Aorta (tissue), 5 donors: ENCODE measurements around the gene ARSK. TPM values are rescaled to one million over a fixed set of nuclear protein-coding genes. Genes with fewer than 3 reads are reported as not detected.

Source experiments
- ATAC-seq: fragments of 200-7000 bp; cut with Tn5 transposase; one replicate; pipeline ENCODE4 v1.9.1; 2022; ENCODE audit warnings: moderate library complexity; ENCODE audit not compliant: low FRiP score
- DNase-seq, 2 donors: peaks; one replicate each; pipeline ENCODE4 v3.0.0-alpha.2; 2020
- H3K27ac ChIP-seq, 2 donors: one replicate each; pipeline ENCODE4 v1.5.1; 2013; ENCODE audit warnings: low read length in 2 of 2, mild to moderate bottlenecking in 2 of 2, moderate library complexity in 2 of 2, control low read depth in 1 of 2, inconsistent platforms in 1 of 2, low read depth in 1 of 2
- H3K27me3 ChIP-seq, 2 donors: one replicate each; pipeline ENCODE4 v1.6.1; 2013; ENCODE audit warnings: control low read depth in 1 of 2, low read length in 1 of 2, mild to moderate bottlenecking in 1 of 2, moderate library complexity in 1 of 2; ENCODE audit not compliant: insufficient read depth in 2 of 2, control insufficient read depth in 1 of 2
- H3K36me3 ChIP-seq, 2 donors: one replicate each; pipeline ENCODE4 v1.6.1; 2013; ENCODE audit warnings: control low read depth in 1 of 2, low read length in 1 of 2, mild to moderate bottlenecking in 1 of 2; ENCODE audit not compliant: insufficient read depth in 2 of 2, control insufficient read depth in 1 of 2
- H3K4me1 ChIP-seq, 2 donors: one replicate each; pipeline ENCODE4 v1.6.1; 2013; ENCODE audit warnings: low read length in 2 of 2, control low read depth in 1 of 2, mild to moderate bottlenecking in 1 of 2, moderate library complexity in 1 of 2; ENCODE audit not compliant: insufficient read depth in 2 of 2, control insufficient read depth in 1 of 2
- H3K4me3 ChIP-seq, 2 donors: one replicate each; pipeline ENCODE4 v1.5.1; 2013; ENCODE audit warnings: low read length in 2 of 2, control low read depth in 1 of 2, mild to moderate bottlenecking in 1 of 2
- H3K9me3 ChIP-seq: one replicate; pipeline ENCODE4 v1.6.1; 2013; ENCODE audit warnings: mild to moderate bottlenecking, low read length; ENCODE audit not compliant: control insufficient read depth
- WGBS, 2 donors: extraction: QIAGEN DNeasy Blood & Tissue Kit; methylation state at CpG; one replicate each; pipeline ENCODE4 v1.1.7; 2013; 5-methylcytosine and 5-hydroxymethylcytosine counted together
- intact Hi-C, 2 donors: fragments of 100-400 bp; cut with DNase I; formaldehyde crosslinking; loops; one replicate each; pipeline versions ENCODE4 v1.14.2 to v1.15.0; 2022
- polyA plus RNA-seq, 2 donors: library from polyadenylated mRNA; stranded (reverse); fragments of 200-250 nt; gene quantifications; one replicate each; pipeline ENCODE4 v1.2.3, GENCODE V29; 2013
- total RNA-seq, 2 donors: library from RNA; stranded (reverse); fragmentation: NEBNext Ultra II Directional; extraction: Animal tissue kit (Norgen Biotek cat#: 25700); gene quantifications; one replicate each; pipeline ENCODE4 v1.2.1, GENCODE V29; 2021
- donor health status: healthy with polysubstance abuse.
- donor health status: Bipolar disorder and iron deficiency.
- donor health status: DM: no; HTN: no; CAD: no.
- donor health status: DM: no; HTN: no; CAD: no.
- donor health status: DM: yes; HTN: yes; CAD: no.

ARSK gene
- total and polyA plus RNA-seq, 4 donors: 2.5 to 5.6 (median 4.1) TPM

DNA sequence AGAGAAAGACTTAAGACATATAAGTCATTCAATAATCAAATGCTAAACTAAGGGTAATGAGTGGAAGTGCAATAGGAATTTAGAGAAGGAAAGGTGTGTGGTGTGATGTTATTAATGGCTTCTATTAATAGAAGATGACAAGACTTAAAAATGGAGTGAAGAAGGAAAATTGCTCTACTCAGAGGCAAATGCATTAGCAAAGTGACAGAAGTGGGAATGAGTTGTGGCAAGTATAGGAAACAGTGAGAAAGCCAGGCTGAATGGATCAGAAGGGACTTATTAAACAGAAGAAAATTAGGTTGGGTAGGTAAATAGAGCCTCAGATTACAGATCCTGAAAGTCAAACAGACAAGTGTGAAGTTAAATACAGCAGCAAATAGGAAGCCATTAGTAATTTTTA is 5.9 kb upstream of the ARSK start:
- intact Hi-C loops: no loop called here

DNA sequence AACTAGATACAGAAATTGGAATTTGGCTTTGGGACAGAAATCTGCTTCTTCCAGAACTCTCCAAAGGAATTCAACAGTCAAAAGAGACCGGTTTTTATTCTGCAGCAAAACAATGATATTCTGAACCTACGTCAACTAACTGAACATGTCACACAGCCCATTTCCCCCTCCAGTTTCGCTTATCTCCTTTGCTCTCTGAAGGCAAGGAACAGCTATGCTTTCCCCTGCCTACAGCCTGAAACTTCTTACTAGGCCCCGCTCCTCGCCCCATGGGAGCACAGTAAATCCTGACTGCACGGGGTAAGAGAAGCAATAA is 612 bp upstream of the ARSK start:
- ATAC-seq (no peak), DNase-seq (no peak)
- intact Hi-C loops: no loop called here
- Histone ChIP-seq H3K27ac (peak overlapping the region in 1 of 2 donors; percentile 7), H3K9me3 (no peaks in the 10 kb centered on the region), H3K36me3 (peaks cover 0 to 2% of the 10 kb centered on the region in 2 donors), H3K4me1 (no peaks in the 10 kb centered on the region), H3K4me3 (peak overlapping the region; percentile 93 to 97), H3K27me3 (no peaks in the 10 kb centered on the region)
- 0 to 1% methylated on average over 6 of the region's 6 CpGs for WGBS, 2 donors

More for the DNA sequence above, 5.9 kb upstream of the ARSK start:
- Histone ChIP-seq H3K4me1 (no peaks in the 10 kb centered on the region), H3K36me3 (peaks cover 2 to 3% of the 10 kb centered on the region in 2 donors), H3K27ac (no peak overlapping the region), H3K4me3 (no peak overlapping the region), H3K9me3 (no peaks in the 10 kb centered on the region), H3K27me3 (no peaks in the 10 kb centered on the region)
- no peak for ATAC-seq
- DNase-seq: no peak

DNA sequence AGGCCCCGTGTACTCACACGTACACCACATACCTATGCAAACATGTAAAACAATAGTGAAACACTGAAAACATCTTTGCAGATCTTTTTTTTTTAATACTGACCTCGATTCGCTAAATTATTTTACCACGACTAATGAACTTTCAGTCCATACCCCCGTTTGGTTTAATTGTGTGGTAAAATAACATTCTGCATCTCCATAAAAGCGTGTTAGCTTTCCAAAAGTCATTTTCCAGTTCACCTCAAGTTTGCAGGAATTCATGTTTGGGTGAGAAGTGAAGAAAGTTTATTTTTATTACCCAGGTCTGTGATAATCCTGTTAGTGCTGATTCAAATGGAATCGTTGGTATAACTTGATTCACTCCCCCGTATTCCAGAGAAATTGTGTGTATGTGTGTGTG is 652 bp downstream of the ARSK start:
- intact Hi-C loops: no loop called here
- peaks cover 0 to 2% of the 10 kb centered on the region in 2 donors for H3K36me3 ChIP-seq
- WGBS, 2 donors: 0% methylated on average over 9 of the region's 9 CpGs
- no peaks in the 10 kb centered on the region for H3K27me3 ChIP-seq
- no peak for DNase-seq
- H3K9me3 ChIP-seq: no peaks in the 10 kb centered on the region
- no peak for ATAC-seq
- peak overlapping the region; percentile 55 to 97 for H3K4me3 ChIP-seq
- peak overlapping the region in 1 of 2 donors; percentile 85 for H3K27ac ChIP-seq
- H3K4me1 ChIP-seq: no peaks in the 10 kb centered on the region

DNA sequence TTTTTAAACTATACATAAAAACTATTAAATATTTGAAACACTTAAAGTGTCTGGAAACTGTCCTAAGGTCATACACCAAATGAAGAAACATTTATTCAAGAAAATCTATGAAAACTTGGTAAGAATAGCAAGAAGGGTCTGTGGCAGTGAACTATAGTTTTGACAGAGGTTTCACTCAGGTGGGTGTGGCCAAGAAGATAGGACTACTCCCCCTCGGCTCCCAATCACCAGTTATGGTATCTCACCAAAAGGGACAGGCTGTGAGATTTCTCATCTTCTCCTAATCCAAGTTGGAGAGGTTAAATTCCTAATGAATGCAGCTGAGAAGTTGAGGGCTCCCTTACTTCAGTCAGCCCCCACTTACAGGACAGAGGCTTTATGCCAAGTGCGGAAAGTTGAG is 2.9 kb downstream of the ARSK start:
- intact Hi-C loops: no loop called here
- DNase-seq (no peak), ATAC-seq (no peak)
- Histone ChIP-seq H3K4me1 (no peaks in the 10 kb centered on the region), H3K27me3 (no peaks in the 10 kb centered on the region), H3K36me3 (no peaks in the 10 kb centered on the region), H3K4me3 (no peak overlapping the region), H3K27ac (no peak overlapping the region), H3K9me3 (no peaks in the 10 kb centered on the region)
- 50 to 86% methylated on average over 2 of the region's 2 CpGs for WGBS, 2 donors

DNA sequence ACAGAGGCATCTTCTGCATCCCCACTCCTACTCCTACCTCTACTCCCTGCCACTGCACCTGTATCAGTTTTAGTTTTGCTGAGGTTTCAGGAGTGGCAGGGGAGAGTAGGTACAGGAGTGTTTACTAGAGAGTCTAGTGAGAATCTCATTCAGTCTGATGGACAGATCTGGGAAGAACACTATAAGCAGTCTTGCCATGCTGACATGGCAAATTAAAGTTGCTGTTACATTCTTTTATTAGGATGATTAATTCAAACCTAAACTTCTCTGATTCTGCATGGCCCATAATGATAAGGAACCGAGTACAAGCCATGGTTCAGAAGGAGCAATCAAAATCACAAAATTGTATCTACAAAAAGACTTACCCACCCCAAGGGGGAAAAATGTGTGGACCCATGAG is 7.4 kb downstream of the ARSK start:
- WGBS, 2 donors: 66 to 87% methylated on average over 1 of the region's 1 CpG
- Histone ChIP-seq H3K4me1 (no peaks in the 10 kb centered on the region), H3K27me3 (no peaks in the 10 kb centered on the region), H3K27ac (no peak overlapping the region), H3K36me3 (no peaks in the 10 kb centered on the region), H3K9me3 (no peaks in the 10 kb centered on the region), H3K4me3 (no peak overlapping the region)
- intact Hi-C loops: no loop called here
- DNase-seq (no peak), ATAC-seq (no peak)

DNA sequence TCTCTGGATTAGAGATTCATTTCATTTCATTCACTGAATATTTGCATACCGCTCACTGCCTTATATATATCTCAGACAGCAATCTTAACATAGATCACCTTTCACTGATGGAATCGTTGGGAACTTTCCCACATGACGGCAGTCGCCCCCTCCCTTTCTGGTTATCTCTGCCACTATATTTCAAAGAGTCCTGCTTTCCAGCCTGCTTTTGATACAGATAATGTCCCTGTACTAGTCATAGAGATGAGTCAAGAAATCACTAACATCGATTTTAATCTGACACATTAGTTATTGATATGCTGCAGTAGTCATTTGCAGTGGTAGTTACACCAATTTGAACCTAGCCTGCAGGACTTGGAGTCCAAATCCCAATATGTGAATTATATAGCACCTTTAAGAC is 8.5 kb downstream of the ARSK start:
- intact Hi-C loops: no loop called here

DNA sequence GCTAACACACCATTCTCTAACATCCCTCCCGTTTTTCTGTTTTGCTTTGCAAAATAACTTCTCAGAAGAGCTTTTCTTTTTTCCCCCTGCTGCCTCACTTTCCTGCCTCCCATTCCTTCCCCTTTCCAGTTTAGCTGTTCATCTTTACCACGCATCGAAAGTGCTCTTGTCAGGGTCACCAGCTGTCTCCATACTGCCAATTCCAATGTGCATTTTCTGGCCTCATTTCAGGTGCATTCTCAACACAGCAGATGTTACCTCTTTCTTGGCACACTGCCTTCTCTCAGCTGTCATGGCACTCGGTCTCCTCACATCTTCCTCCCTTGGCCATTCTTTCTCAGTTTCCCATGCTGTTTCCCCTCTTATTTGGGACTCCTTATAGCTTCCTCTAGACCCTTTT is 9.5 kb downstream of the ARSK start:
- Histone ChIP-seq H3K9me3 (no peaks in the 10 kb centered on the region), H3K4me3 (no peak overlapping the region), H3K4me1 (no peaks in the 10 kb centered on the region), H3K27me3 (no peaks in the 10 kb centered on the region), H3K36me3 (no peaks in the 10 kb centered on the region), H3K27ac (no peak overlapping the region)
- DNase-seq (no peak), ATAC-seq (no peak)
- 79 to 82% methylated on average over 4 of the region's 4 CpGs for WGBS, 2 donors
- intact Hi-C loops: no loop called here

More for the DNA sequence above, 8.5 kb downstream of the ARSK start:
- no peak for ATAC-seq
- 91 to 97% methylated on average over 5 of the region's 5 CpGs for WGBS, 2 donors
- no peaks in the 10 kb centered on the region for H3K36me3 ChIP-seq
- DNase-seq: no peak
- no peak overlapping the region for H3K27ac ChIP-seq
- no peaks in the 10 kb centered on the region for H3K27me3 ChIP-seq
- no peaks in the 10 kb centered on the region for H3K9me3 ChIP-seq
- no peak overlapping the region for H3K4me3 ChIP-seq
- H3K4me1 ChIP-seq: no peaks in the 10 kb centered on the region

DNA sequence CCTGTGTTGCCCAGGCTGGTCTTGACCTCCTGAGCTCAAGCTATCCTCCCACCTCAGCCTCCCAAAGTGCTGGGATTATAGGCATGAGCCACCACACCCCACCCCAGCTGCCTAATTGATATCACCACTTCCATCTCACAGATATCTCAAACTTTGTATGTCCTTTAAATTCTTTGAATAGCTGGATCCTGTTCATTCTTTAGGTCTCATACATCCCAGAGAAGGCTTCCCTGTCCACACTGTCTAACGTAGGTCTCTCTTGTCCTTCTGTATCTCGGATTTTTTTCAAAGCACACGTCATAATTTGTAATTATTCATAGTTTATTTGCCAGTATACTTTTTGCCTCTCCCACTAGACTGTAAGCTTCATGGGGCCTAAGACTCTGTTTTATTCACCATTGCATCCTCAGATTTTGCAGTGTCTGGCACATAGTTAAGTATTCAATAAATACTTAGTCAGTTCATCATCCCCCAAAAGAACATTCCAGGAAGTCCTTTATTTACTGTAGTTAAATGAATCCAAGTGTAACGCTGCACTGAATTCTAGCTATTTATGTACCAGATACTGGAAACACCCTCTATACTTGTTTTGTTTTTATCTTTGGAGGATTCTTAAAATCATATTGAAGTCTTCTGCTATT is 10.5 kb downstream of the ARSK start:
- intact Hi-C loops: no loop called here
- Histone ChIP-seq H3K36me3 (no peaks in the 10 kb centered on the region), H3K9me3 (no peaks in the 10 kb centered on the region), H3K4me3 (no peak overlapping the region), H3K4me1 (no peaks in the 10 kb centered on the region), H3K27me3 (no peaks in the 10 kb centered on the region), H3K27ac (no peak overlapping the region)
- no peak for ATAC-seq
- DNase-seq: no peak
- 75 to 78% methylated on average over 4 of the region's 4 CpGs for WGBS, 2 donors

DNA sequence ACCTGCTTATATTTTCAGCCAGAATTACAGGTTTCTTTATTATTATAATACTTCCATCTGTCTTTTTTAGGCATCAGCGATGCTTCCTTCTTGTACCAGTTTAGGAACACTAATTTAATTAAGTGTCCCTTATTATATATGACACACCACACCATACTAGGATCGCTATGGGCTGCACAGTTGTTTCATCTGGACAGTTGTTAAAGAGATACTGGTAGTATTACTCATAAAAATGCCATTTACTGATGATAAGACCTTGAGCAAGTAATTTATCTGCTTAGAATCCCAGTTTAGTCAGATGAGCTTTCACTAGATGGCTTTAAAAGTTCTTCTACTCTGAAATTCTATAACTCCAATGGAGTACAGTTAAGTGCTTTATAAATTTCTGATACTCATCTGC is 17.1 kb downstream of the ARSK start:
- H3K27me3 ChIP-seq: no peaks in the 10 kb centered on the region
- H3K4me1 ChIP-seq: no peaks in the 10 kb centered on the region
- WGBS, 2 donors: 94 to 99% methylated on average over 2 of the region's 2 CpGs
- H3K27ac ChIP-seq: no peak overlapping the region
- DNase-seq (no peak), ATAC-seq (no peak)
- no peaks in the 10 kb centered on the region for H3K9me3 ChIP-seq
- intact Hi-C loops: no loop called here
- no peaks in the 10 kb centered on the region for H3K36me3 ChIP-seq
- no peak overlapping the region for H3K4me3 ChIP-seq
